OCI-LY1 (cell line): Measurements from ENCODE around the gene SOWAHB.

ENCODE experiments used
- H2AFZ ChIP-seq: fragments of 200-600 bp; sonication (generic), shearing (Covaris generic); 2 replicates; pipeline ENCODE4 v1.6.0; 2014; ENCODE audit warnings: antibody characterized with exemption, mild to moderate bottlenecking, low read length
- H3F3A ChIP-seq: fragments of 200-600 bp; sonication (generic), shearing (Covaris generic); 2 replicates; pipeline ENCODE4 v1.6.0; 2014; ENCODE audit warnings: mild to moderate bottlenecking, antibody characterized with exemption, low read length, moderate library complexity; ENCODE audit not compliant: insufficient read depth
- H3K27ac ChIP-seq: fragments of 200-600 bp; sonication (generic); 2 replicates; pipeline ENCODE4 v1.5.1; 2014; ENCODE audit warnings: low read length, mixed run types, mild to moderate bottlenecking, low read depth; ENCODE audit not compliant: poor library complexity, severe bottlenecking
- H3K27me3 ChIP-seq: fragments of 200-600 bp; sonication (generic); 2 replicates; pipeline ENCODE4 v1.6.0; 2014; ENCODE audit warnings: antibody characterized with exemption, mild to moderate bottlenecking, low read length, moderate library complexity; ENCODE audit not compliant: insufficient read depth
- H3K36me3 ChIP-seq: fragments of 200-600 bp; sonication (generic); 2 replicates; pipeline ENCODE4 v1.6.1; 2014; ENCODE audit warnings: mild to moderate bottlenecking, antibody characterized with exemption, low read length, moderate library complexity, mixed read lengths; ENCODE audit not compliant: insufficient read depth
- H3K4me1 ChIP-seq: fragments of 200-600 bp; sonication (generic); 2 replicates; pipeline ENCODE4 v1.5.1; 2014; ENCODE audit warnings: mild to moderate bottlenecking, low read length, moderate library complexity; ENCODE audit not compliant: insufficient read depth, severe bottlenecking
- H3K4me2 ChIP-seq: fragments of 200-600 bp; sonication (generic), shearing (Covaris generic); 2 replicates; pipeline ENCODE4 v1.6.1; 2014; ENCODE audit warnings: low read length
- H3K4me3 ChIP-seq: fragments of 200-600 bp; sonication (generic); 2 replicates; pipeline ENCODE4 v1.5.1; 2014; ENCODE audit warnings: low read length, low read depth, mild to moderate bottlenecking, mixed read lengths; ENCODE audit not compliant: poor library complexity, severe bottlenecking
- H3K79me2 ChIP-seq: fragments of 200-600 bp; shearing (Covaris generic); 2 replicates; pipeline ENCODE4 v1.6.1; 2016; ENCODE audit warnings: mixed run types, low read length, mixed read lengths; ENCODE audit not compliant: insufficient read depth
- H3K9ac ChIP-seq: fragments of 200-600 bp; sonication (generic), shearing (Covaris generic); 2 replicates; pipeline ENCODE4 v1.6.1; 2014; ENCODE audit warnings: mild to moderate bottlenecking, low read length, mixed read lengths
- H3K9me2 ChIP-seq: fragments of 200-600 bp; sonication (generic), shearing (Covaris generic); 2 replicates; pipeline ENCODE4 v1.6.1; 2014; ENCODE audit warnings: low read depth, mild to moderate bottlenecking, low read length, mixed read lengths
- H3K9me3 ChIP-seq: fragments of 200-600 bp; shearing (Covaris generic); 2 replicates; pipeline ENCODE4 v1.6.1; 2014; ENCODE audit warnings: low read length, mixed read lengths
- H4K20me1 ChIP-seq: fragments of 200-600 bp; sonication (generic), shearing (Covaris generic); 2 replicates; pipeline ENCODE4 v1.6.0; 2016; ENCODE audit warnings: mild to moderate bottlenecking, low read length; ENCODE audit not compliant: insufficient read depth
- EZH2 ChIP-seq: fragments of 200-600 bp; sonication (generic), shearing (Covaris generic); IDR thresholded peaks from 2 replicates; pipeline ENCODE4 v1.8.0; 2017; ENCODE audit warnings: borderline replicate concordance, mixed run types, mild to moderate bottlenecking, antibody characterized with exemption, low read length, moderate library complexity, mixed read lengths
- TF ChIP-seq, protein P1 (sequence below): fragments of 200-600 bp; sonication (generic), shearing (Covaris generic); IDR thresholded peaks from 2 replicates; pipeline ENCODE4 v1.5.1; 2017; ENCODE audit warnings: mild to moderate bottlenecking, antibody characterized with exemption, low read length, moderate library complexity, mixed read lengths

SOWAHB gene, protein sequence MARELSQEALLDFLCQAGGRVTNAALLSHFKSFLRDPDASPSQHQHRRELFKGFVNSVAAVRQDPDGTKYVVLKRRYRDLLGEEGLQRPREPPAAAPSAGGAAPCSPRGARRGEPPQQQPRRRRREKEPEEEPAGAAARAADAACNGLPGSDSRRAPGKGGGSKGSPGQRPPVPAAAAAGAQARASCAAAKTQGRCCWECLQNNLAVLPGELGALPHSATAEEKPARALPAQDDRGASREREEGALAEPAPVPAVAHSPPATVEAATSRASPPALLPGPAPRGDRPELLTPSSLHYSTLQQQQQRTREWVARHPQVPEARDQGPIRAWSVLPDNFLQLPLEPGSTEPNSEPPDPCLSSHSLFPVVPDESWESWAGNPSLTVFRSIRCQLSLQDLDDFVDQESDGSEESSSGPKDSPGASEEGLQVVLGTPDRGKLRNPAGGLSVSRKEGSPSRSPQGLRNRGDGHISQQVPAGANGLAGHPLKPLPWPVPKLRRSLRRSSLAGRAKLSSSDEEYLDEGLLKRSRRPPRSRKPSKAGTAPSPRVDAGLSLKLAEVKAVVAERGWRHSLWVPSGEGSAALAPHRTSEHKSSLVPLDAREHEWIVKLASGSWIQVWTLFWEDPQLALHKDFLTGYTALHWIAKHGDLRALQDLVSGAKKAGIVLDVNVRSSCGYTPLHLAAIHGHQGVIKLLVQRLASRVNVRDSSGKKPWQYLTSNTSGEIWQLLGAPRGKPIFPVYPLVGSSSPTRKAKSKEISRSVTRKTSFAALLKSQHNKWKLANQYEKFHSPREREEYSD

DNA sequence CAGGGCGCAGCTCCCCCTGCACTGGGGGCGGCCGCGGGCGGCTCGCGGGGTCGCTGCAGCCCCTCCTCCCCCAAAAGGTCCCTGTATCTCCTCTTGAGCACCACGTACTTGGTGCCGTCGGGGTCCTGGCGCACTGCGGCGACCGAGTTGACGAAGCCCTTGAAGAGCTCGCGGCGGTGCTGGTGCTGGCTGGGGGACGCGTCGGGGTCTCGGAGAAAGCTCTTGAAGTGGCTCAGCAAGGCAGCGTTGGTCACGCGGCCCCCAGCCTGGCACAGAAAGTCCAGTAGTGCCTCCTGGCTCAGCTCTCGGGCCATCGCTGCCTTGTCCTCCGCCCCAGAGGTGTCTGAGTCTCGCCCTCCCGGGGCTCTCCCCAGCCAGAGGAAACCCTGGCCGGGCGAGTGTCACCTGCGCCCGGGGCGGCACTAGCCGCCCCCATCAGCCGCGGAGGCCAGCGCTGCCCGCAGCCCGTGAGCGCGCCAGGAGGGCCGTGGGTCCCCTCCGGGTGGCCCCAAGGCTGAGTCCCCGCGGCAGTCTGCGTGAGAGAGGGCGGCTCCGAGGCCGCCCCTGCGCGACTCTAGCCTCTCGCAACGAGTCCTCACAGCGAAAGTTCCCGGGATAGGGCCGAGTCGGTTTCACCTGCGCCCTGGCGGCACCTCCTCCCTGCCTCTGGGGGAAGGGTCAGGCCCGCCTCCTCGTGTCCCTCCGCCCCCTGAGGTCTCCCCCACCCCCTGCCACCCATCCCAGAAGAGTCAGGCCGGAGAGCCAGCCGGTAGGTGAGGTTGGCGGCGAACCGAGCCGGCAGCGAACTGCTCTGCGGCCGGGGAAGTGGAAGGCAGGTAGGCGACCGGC is at the start of gene SOWAHB:
TSS of gene SOWAHB (minus strand) at position 609 of the 849 bp plus-strand sequence. CDS start at position 314, 295 bp downstream.
- H3F3A ChIP-seq = no peaks in the 10 kb centered on the region
- TF ChIP-seq, protein P1, sequence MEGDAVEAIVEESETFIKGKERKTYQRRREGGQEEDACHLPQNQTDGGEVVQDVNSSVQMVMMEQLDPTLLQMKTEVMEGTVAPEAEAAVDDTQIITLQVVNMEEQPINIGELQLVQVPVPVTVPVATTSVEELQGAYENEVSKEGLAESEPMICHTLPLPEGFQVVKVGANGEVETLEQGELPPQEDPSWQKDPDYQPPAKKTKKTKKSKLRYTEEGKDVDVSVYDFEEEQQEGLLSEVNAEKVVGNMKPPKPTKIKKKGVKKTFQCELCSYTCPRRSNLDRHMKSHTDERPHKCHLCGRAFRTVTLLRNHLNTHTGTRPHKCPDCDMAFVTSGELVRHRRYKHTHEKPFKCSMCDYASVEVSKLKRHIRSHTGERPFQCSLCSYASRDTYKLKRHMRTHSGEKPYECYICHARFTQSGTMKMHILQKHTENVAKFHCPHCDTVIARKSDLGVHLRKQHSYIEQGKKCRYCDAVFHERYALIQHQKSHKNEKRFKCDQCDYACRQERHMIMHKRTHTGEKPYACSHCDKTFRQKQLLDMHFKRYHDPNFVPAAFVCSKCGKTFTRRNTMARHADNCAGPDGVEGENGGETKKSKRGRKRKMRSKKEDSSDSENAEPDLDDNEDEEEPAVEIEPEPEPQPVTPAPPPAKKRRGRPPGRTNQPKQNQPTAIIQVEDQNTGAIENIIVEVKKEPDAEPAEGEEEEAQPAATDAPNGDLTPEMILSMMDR = no peak
- TF ChIP-seq EZH2 = no peak
- H2AFZ ChIP-seq = no peak within 1 kb of the TSS
- H3K9me2 ChIP-seq = no peaks in the 10 kb centered on the region
- no peaks in the 10 kb centered on the region for H3K9me3 ChIP-seq
- H4K20me1 ChIP-seq = no peaks in the 10 kb centered on the region
- H3K9ac ChIP-seq = no peak within 1 kb of the TSS
- H3K36me3 ChIP-seq = no peaks in the 10 kb centered on the region
- H3K4me2 ChIP-seq = no peak within 1 kb of the TSS
- H3K4me1 ChIP-seq = no peaks in the 10 kb centered on the region
- H3K79me2 ChIP-seq = no peaks in the 10 kb centered on the region
- no peak within 1 kb of the TSS for H3K27ac ChIP-seq
- H3K27me3 ChIP-seq = 0 out of 2 replicates have a peak, but pooled peaks cover 3% of the 10 kb centered on the region
- no peak within 1 kb of the TSS for H3K4me3 ChIP-seq

DNA sequence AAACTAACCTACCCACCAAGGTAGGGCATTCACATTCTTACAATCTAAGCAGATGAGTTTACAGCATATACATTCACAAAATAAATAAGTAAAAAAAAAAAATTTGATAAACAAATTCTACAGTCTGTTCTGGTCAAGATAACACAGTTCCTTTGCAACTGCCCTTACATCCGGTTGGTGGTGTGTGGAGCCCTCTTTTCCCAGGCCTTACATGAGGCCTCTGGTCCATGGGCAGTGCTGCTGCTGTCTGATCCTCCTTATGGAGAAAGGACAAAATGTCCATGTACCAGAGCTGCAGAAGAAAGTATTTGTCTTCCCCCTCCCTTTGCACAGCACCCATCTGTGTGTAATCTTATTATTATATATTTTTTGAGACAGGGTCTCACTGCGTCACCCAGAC is 49.4 kb upstream of the SOWAHB start:
- H3K79me2 ChIP-seq = no peaks in the 10 kb centered on the region
- no peaks in the 10 kb centered on the region for H3K9me2 ChIP-seq
- TF ChIP-seq EZH2 = no peak
- TF ChIP-seq, protein P1 = no peak
- H3K4me2 ChIP-seq = no peak overlapping the region
- no peak overlapping the region for H3K27ac ChIP-seq
- no peak overlapping the region for H2AFZ ChIP-seq
- no peaks in the 10 kb centered on the region; the same call in 1 of the 2 replicates for H3K27me3 ChIP-seq
- H3K9me3 ChIP-seq = no peaks in the 10 kb centered on the region
- no peaks in the 10 kb centered on the region for H4K20me1 ChIP-seq
- no peak overlapping the region for H3K4me3 ChIP-seq
- no peak overlapping the region for H3K9ac ChIP-seq
- no peaks in the 10 kb centered on the region for H3K36me3 ChIP-seq
- peaks cover 6% of the 10 kb centered on the region for H3K4me1 ChIP-seq
- no peaks in the 10 kb centered on the region for H3F3A ChIP-seq

DNA sequence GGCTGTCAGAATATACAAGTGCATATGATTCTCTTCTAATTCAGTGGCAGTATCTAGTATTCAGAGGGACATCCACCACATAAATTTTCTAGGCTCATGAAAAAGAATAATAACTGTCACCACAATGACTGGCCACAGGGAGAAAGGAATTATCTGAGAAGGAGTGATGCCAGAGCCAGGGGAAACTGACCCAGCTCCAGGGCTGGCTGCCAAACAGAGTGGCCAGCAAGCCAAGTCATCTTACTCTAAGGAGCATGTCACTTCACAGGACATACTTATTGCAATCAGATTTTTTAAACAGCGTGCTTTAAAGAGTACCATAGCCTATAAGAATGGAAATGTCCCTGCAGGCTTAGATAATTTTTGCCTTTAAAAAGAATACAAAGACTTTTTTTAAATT is 45.8 kb upstream of the SOWAHB start:
- TF ChIP-seq, protein P1 = no peak
- no peak for TF ChIP-seq EZH2
- Histone ChIP-seq H3K79me2 (no peaks in the 10 kb centered on the region), H2AFZ (no peak overlapping the region), H4K20me1 (no peaks in the 10 kb centered on the region), H3K27ac (no peak overlapping the region), H3K9me3 (no peaks in the 10 kb centered on the region), H3K4me1 (no peaks in the 10 kb centered on the region), H3K9me2 (no peaks in the 10 kb centered on the region), H3K36me3 (no peaks in the 10 kb centered on the region), H3K9ac (no peak overlapping the region), H3K4me2 (no peak overlapping the region), H3K4me3 (no peak overlapping the region), H3F3A (no peaks in the 10 kb centered on the region), H3K27me3 (no peaks in the 10 kb centered on the region)
